ENCODE results near the gene CBFA2T2.

The CBFA2T2 gene

DNA sequence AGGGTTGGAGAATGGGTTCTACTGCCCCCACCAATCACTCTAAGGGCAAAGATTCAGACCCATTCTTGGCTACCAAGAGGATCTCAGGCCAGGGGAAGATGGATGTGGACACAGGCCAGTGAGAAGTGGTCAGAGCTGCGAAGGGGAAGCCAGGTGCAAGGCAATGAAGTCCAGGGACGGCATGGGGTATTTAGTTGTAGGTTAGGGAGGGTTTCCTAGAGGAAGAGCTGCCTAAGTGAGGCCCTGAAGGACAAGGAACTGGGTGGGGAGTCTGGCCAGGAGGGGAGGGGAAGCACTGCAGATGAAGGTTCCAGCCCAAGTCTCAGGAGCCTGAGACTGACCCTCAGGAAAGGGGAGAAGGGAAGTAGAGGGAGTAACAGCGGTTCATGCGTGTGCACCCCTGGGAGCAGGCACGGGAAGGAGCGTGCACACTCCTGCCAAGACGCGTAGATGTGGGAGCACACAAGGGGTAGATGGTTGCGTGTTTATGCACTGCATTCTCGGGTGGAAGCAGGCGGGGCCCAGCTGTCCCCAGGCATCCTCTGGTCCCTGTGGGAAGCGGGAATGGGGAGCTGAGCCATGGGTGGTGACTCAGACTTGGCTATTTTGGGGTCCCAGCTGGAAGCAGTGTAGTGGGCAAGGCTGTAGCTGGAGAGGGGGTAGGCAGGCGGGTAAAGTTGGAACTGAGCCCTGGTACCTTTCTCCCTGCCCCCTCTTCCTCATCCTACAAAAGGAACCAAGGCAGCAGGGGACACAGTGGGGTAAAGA, 180.2 kb downstream of the CBFA2T2 start:
- no peak for DNase-seq

- DNase-seq = no peak
Observed at GRCh38 chr20:33670715-33671499, 181.0 kb downstream of the CBFA2T2 start.

- no peak for DNase-seq
Observed at GRCh38 chr20:33671573-33672288, 181.8 kb downstream of the CBFA2T2 start.

DNA sequence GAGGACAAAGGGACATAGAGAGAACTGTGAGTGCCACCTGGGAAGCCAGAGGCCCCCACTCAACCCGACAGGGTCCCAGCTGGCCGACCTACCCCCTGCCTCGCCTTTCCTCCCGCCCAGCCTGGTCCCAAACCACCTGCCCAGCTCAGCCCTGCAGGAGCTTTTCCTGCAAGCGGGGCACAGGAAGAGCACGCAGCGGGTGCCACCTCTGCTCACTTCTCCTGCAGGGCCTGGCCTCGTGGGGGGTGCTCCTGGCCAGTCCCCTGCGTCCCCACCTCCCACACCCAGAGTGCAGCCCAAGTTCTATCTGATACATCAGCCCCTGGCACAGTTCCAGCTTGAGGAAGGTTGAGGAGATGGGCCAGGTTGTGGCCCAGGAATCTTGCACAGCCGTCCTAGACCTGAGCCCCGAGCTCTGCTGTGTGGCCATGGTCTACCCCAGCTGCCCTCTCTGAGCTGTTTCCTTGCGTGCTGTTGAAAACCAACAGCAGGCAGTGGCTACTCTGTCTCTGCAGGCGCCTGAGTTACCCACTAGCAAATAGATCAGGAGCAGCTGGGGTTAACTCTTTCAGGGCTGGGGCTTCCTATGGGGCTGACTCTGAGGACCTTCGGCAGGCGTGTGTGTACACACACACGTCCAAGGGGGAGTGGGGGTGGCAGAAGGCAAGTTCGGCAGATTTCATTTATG, 182.7 kb downstream of the CBFA2T2 start:
- DNase-seq = no peak

DNA sequence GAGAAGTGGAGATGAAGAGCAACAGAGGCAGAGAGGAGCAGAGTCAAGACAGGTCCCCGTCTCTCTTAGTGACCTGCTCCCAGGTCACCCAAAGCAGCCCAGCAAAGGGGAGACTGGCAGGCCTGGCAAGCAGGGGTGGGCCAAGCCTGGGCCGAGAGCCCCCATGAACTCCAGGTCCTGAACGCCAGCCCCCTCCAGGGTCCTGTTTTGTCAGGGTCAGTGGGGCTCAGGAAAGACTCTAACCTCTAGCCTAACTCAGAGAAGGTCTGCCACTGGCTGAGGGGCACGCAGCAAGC, 183.2 kb downstream of the CBFA2T2 start:
- DNase-seq = no peak

DNA sequence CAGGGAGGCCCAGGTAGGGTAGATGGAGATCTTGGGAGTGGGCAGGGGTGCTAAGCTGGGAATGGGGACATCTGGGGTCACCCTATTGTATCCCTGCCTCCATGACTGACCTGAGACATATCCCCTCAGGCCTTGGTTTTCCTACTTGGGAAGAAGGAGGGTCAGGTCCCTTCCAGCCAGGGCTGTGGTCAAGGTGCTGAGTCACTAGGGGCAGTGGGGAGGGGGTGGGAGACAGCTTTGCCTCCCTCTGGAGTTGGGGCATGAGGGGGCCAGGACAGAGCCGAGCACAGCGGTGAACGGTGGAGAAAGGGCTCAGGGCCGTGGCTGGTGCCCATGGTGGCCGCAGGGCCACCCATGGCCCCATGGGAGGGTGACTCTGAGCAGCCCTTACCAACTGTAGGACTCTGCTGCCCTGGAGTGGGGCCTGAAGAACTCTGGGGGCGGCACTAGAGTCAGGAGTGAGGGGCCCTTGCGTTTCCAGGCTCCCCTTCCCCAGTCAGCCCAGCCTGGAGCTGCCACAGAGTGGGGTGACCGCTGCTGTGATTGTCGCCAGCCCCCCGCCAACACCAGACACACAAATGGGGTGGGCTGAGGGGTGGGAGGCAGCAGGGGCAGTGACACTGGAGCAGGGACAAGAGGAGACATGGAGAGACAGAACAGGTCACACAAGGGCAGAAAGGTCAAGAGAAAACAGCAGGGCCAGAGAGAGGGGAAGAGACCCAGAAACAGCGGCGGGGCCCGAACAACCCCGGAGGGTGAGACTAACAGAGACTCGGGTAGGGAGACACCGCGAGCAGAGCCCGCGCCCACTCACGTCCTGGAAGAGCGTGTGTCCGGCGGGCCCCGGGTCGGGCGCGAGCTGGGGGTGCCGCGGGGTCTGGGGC, 183.8 kb downstream of the CBFA2T2 start:
- DNase-seq = no peak

- peak; percentile 88 for DNase-seq
Observed at GRCh38 chr20:33674294-33675135, 184.6 kb downstream of the CBFA2T2 start, which contains the start of gene NECAB3. TSS of gene NECAB3 (minus strand) at chr20:33674428. CDS start at chr20:33674352, 76 bp downstream.

- DNase-seq = no peak
Observed at GRCh38 chr20:33675136-33675959, 185.5 kb downstream of the CBFA2T2 start.

- DNase-seq = no peak
Observed at GRCh38 chr20:33676121-33676520, 186.2 kb downstream of the CBFA2T2 start.

DNA sequence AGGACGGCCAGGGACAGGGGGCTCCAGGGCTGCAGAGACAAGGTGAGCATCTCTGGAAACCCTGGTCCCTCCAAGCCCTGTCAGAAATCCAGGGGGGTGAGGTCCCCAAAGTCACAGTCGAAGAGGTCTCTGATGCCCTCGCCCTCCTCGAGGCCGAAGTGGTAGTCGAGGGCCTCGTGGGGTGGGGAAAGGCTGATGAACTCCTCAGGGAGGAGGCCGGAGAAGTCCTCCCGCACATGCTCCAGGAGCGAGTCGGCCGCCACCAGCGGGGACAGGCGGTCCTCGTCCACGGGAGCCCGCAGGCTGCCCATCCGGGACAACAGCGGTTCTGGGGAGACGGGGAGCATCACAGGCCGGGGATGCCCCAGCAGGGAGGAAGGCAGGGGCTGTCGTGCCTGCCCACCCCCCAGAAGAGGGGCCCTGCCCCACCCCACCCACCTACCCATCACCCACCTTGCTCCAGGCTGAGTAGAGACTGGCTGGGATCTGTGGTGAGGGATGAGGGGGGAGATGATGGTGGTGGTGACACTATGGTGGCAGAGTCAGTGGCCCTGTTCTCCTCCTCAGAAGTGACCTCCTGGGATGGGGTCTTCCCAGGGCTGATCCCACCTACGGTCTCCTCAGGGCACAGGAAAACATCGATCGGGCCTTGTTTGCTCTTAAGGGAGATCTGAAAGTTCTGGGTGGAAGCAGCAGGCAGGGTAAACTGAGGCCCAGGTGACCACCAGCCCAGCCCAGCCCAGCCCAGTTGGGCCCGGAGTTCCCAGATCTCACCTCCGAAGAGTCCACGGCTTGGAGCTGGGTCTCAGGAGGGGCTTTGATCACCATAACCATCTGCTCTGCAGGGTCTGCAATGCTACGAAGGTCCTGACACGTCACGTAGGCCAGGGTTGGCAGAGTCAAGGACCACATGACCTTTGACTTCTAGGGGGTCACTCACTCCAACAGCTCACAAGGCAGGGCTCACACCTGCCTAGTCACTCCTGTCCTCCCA, 187.1 kb downstream of the CBFA2T2 start:
- no peak for DNase-seq

- no peak for DNase-seq
Observed at GRCh38 chr20:33677991-33678702, 188.3 kb downstream of the CBFA2T2 start.

DNA sequence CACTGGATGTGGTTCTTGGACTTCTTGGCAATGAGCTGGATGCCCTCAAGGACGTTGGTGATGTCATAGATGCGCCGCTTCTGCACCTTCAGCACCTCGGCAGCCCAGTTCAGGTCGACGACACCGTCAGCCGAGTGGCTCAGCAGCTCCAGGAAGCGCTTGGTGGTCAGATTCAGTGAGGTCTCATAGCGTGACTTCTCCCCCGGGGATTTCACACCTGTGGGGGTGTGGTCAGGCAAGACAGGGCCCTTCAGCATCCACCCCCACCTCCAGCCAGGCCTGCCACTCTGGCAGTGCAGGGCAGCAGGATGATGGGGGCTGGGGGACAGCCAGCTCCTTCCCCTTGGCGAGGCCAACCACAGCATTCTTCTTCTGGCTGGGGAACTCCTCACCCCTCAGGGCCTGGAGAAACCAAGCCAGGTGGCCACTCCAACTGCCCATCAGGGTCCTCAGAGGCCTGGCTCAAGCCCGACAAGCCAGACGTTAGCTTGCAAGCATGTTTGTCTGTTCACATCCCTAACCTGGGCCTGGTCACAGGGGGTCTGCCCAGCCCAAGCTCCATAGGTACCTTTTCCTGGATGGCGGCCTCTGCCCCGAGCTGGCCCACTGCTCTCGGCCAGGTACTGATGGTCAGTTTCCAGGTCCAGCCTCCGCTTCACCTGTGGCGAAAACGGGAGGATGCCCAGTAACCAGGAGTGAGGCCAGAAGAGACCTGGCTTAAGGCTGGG, 190.0 kb downstream of the CBFA2T2 start:
- DNase-seq = no peak

GRCh38 chr20:33680686-33681085, 190.8 kb downstream of the CBFA2T2 start:
- no peak for DNase-seq

- DNase-seq = no peak
Observed at GRCh38 chr20:33681288-33681687, 191.4 kb downstream of the CBFA2T2 start.

- DNase-seq = no peak
Observed at GRCh38 chr20:33681728-33682353, 191.9 kb downstream of the CBFA2T2 start.

- DNase-seq = peak; percentile 84
Observed at GRCh38 chr20:33684533-33685327, 194.8 kb downstream of the CBFA2T2 start.

Data from RPMI8226 (cell line).